Naive thymus-derived CD8-positive, alpha-beta T cell (primary cell): Measurements from ENCODE around the gene NHP2. TPM values are rescaled to one million over a fixed set of nuclear protein-coding genes. Genes with fewer than 3 reads are reported as not detected.

ENCODE experiments used
- ATAC-seq, 2 donors: fragments of 150-1000 bp; cut with Tn5 transposase in 1 of 2; sonication (Bioruptor Pico), chemical (Tn5 transposase) in 1 of 2; 1 replicate in 1 of 2; 2 replicates in 1 of 2; pipeline ENCODE4 v1.10.0; 2021; ENCODE audit warnings: mild to moderate bottlenecking in 2 of 2, moderate library complexity in 2 of 2
- POLR2A ChIA-PET: fragments of 350-600 bp; sonication (Branson Sonifier 250); formaldehyde crosslinking; loops from one replicate; lab custom pipeline; 2021; ENCODE audit warnings: antibody characterized with exemption; lab: Charles Lee
- DNase-seq, 10 donors: peaks; one replicate each; pipeline versions ENCODE4 v3.0.0 to v3.0.0-alpha.2; 2020 to 2022
- H3K27ac Mint-ChIP-seq, 10 donors: one replicate each; pipeline ENCODE4 v1.8.0; 2020 to 2022; ENCODE audit warnings: mild to moderate bottlenecking in 10 of 10, mixed read lengths in 10 of 10, moderate library complexity in 4 of 10, inconsistent platforms in 1 of 10
- H3K27me3 Mint-ChIP-seq, 5 donors: one replicate each; pipeline ENCODE4 v1.8.0; 2021 to 2022; ENCODE audit warnings: mixed read lengths in 5 of 5
- H3K36me3 Mint-ChIP-seq, 3 donors: one replicate each; pipeline ENCODE4 v1.8.0; 2020 to 2022; ENCODE audit warnings: mixed read lengths in 3 of 3, mild to moderate bottlenecking in 2 of 3, inconsistent platforms in 1 of 3
- H3K4me1 Mint-ChIP-seq, 4 donors: one replicate each; pipeline ENCODE4 v1.8.0; 2021 to 2022; ENCODE audit warnings: mixed read lengths in 4 of 4
- H3K4me3 Mint-ChIP-seq, 10 donors: one replicate each; pipeline ENCODE4 v1.8.0; 2020 to 2022; ENCODE audit warnings: mild to moderate bottlenecking in 10 of 10, mixed read lengths in 10 of 10, moderate library complexity in 6 of 10, inconsistent platforms in 1 of 10
- H3K9me3 Mint-ChIP-seq, 9 donors: one replicate each; pipeline ENCODE4 v1.8.0; 2020 to 2022; ENCODE audit warnings: mixed read lengths in 9 of 9, mild to moderate bottlenecking in 3 of 9, inconsistent platforms in 1 of 9, moderate library complexity in 1 of 9
- polyA plus RNA-seq, 3 donors: library from polyadenylated mRNA; unstranded; fragments of 300-500 nt; fragmentation: Illumina TruSeq; gene quantifications; one replicate each; pipeline ENCODE4 v1.2.3, GENCODE V29; 2021
- total RNA-seq, 8 experiments: library from RNA in 2 of 8; stranded (reverse) in 2 of 8; gene quantifications; one replicate each; pipeline ENCODE4 v1.2.3 and lab custom pipeline; 2021 to 2026

NHP2 gene
- total and polyA plus RNA-seq, 5 experiments from 2014 or later = 79.3 to 276 (median 238) TPM

GRCh38 chr5:178170455-178170854 is 16.8 kb upstream of the NHP2 start:
- POLR2A ChIA-PET = no interaction called here
- H3K4me1 Mint-ChIP-seq = no peaks in the 10 kb centered on the region
- no peak for DNase-seq
- H3K27me3 Mint-ChIP-seq = peaks cover 0 to 1% (median 0%) of the 10 kb centered on the region in 5 donors
- H3K4me3 Mint-ChIP-seq = no peak overlapping the region
- H3K27ac Mint-ChIP-seq = peak overlapping the region in 1 of 10 donors; percentile 29
- ATAC-seq = no peak
- H3K9me3 Mint-ChIP-seq = no peaks in the 10 kb centered on the region
- H3K36me3 Mint-ChIP-seq = no peaks in the 10 kb centered on the region

GRCh38 chr5:178165581-178165980 is 11.9 kb upstream of the NHP2 start:
- Mint-ChIP-seq H3K4me1 (peaks cover 6 to 11% (median 7%) of the 10 kb centered on the region in 4 donors), H3K27me3 (peaks cover 0 to 17% (median 5%) of the 10 kb centered on the region in 5 donors)
- ATAC-seq = no peak

GRCh38 chr5:178163772-178164735 is 10.4 kb upstream of the NHP2 start:
- DNase-seq (peak; percentile 84 to 97 (median 92)), ATAC-seq (peak; percentile 99 to 100)
- Mint-ChIP-seq H3K27ac (peak overlapping the region in 2 of 10 donors; percentile 21 to 40), H3K27me3 (peaks cover 0 to 17% (median 5%) of the 10 kb centered on the region in 5 donors), H3K9me3 (no peaks in the 10 kb centered on the region), H3K36me3 (no peaks in the 10 kb centered on the region), H3K4me3 (peak overlapping the region in 6 of 10 donors; percentile 21 to 65 (median 46)), H3K4me1 (peaks cover 6 to 11% (median 7%) of the 10 kb centered on the region in 4 donors)
- POLR2A ChIA-PET = interaction anchor here (0.7 kb wide), 1 partner anchor 46 kb away, joined by 3 read pairs; no protein-coding TSS in a partner anchor

More at GRCh38 chr5:178165581-178165980, 11.9 kb upstream of the NHP2 start:
- Mint-ChIP-seq H3K27ac (peak overlapping the region in 1 of 10 donors; percentile 77), H3K9me3 (no peaks in the 10 kb centered on the region), H3K36me3 (no peaks in the 10 kb centered on the region), H3K4me3 (no peak overlapping the region)
- POLR2A ChIA-PET = no interaction called here
- no peak for DNase-seq

- POLR2A ChIA-PET = interaction anchor here (0.9 to 1.6 kb wide), 2 partner anchors 86 to 88 kb away, joined by 3 to 7 read pairs; no protein-coding TSS in a partner anchor
- H3K4me1 Mint-ChIP-seq = peaks cover 6 to 11% (median 7%) of the 10 kb centered on the region in 4 donors
- DNase-seq = no peak
- H3K36me3 Mint-ChIP-seq = no peaks in the 10 kb centered on the region
- no peak for ATAC-seq
- H3K27me3 Mint-ChIP-seq = peaks cover 0 to 17% (median 5%) of the 10 kb centered on the region in 5 donors
- H3K9me3 Mint-ChIP-seq = no peaks in the 10 kb centered on the region
- H3K4me3 Mint-ChIP-seq = peak overlapping the region in 1 of 10 donors; percentile 14
- no peak overlapping the region for H3K27ac Mint-ChIP-seq
Observed at GRCh38 chr5:178162481-178162880, 8.8 kb upstream of the NHP2 start.

- POLR2A ChIA-PET = no interaction called here
- H3K9me3 Mint-ChIP-seq = no peaks in the 10 kb centered on the region
- H3K27me3 Mint-ChIP-seq = peaks cover 0 to 15% (median 4%) of the 10 kb centered on the region in 5 donors
- H3K27ac Mint-ChIP-seq = no peak overlapping the region
- ATAC-seq = no peak
- H3K4me3 Mint-ChIP-seq = no peak overlapping the region
- no peaks in the 10 kb centered on the region for H3K36me3 Mint-ChIP-seq
- no peak for DNase-seq
- peaks cover 6 to 11% (median 7%) of the 10 kb centered on the region in 4 donors for H3K4me1 Mint-ChIP-seq
Observed at GRCh38 chr5:178160176-178160575, 6.5 kb upstream of the NHP2 start.

GRCh38 chr5:178155065-178155464 is 1.4 kb upstream of the NHP2 start:
- Mint-ChIP-seq H3K27ac (peak overlapping the region in 2 of 10 donors; percentile 3 to 67), H3K36me3 (peaks cover 0 to 16% (median 0%) of the 10 kb centered on the region in 3 donors), H3K9me3 (no peaks in the 10 kb centered on the region), H3K4me1 (peaks cover 11 to 41% (median 36%) of the 10 kb centered on the region in 4 donors), H3K27me3 (no peaks in the 10 kb centered on the region), H3K4me3 (peak overlapping the region in 5 of 10 donors; percentile 25 to 98 (median 56))
- POLR2A ChIA-PET = interaction anchor here (0.6 to 0.9 kb wide), 2 partner anchors 12 to 839 kb away, joined by 3 read pairs; no protein-coding TSS in a partner anchor
- ATAC-seq (no peak), DNase-seq (no peak)

- peaks cover 0 to 39% (median 0%) of the 10 kb centered on the region in 3 donors for H3K36me3 Mint-ChIP-seq
- H3K27ac Mint-ChIP-seq = peak overlapping the region; percentile 56 to 97 (median 92)
- peaks cover 14 to 46% (median 41%) of the 10 kb centered on the region in 4 donors for H3K4me1 Mint-ChIP-seq
- peak overlapping the region; percentile 88 to 98 (median 97) for H3K4me3 Mint-ChIP-seq
- no peaks in the 10 kb centered on the region for H3K9me3 Mint-ChIP-seq
- POLR2A ChIA-PET = interaction anchor here (0.5 to 1.8 kb wide), 10 partner anchors 9 to 561 kb away, joined by 3 to 11 read pairs (median 4); partner anchors contain the start of genes HNRNPAB, RMND5B and TMED9
- no peak for DNase-seq
- ATAC-seq = no peak
- H3K27me3 Mint-ChIP-seq = no peaks in the 10 kb centered on the region
Observed at GRCh38 chr5:178152491-178153444, 917 bp downstream of the NHP2 start.

- Mint-ChIP-seq H3K27ac (peak overlapping the region in 9 of 10 donors; percentile 29 to 86 (median 73)), H3K36me3 (peaks cover 0 to 52% (median 0%) of the 10 kb centered on the region in 3 donors), H3K4me1 (peaks cover 14 to 48% (median 42%) of the 10 kb centered on the region in 4 donors), H3K27me3 (no peaks in the 10 kb centered on the region), H3K9me3 (no peaks in the 10 kb centered on the region), H3K4me3 (peak overlapping the region in 6 of 10 donors; percentile 26 to 97 (median 66))
- DNase-seq (no peak), ATAC-seq (no peak)
- POLR2A ChIA-PET = no interaction called here
Observed at GRCh38 chr5:178150977-178151734, 2.5 kb downstream of the NHP2 start.

- no peak for DNase-seq
- ATAC-seq = no peak
- POLR2A ChIA-PET = interaction anchor here (2.1 kb wide), 1 partner anchor 74 kb away, joined by 10 read pairs; no protein-coding TSS in a partner anchor
- Mint-ChIP-seq H3K27ac (peak overlapping the region in 6 of 10 donors; percentile 16 to 69 (median 52)), H3K4me3 (no peak overlapping the region), H3K9me3 (no peaks in the 10 kb centered on the region), H3K4me1 (peaks cover 14 to 51% (median 39%) of the 10 kb centered on the region in 4 donors), H3K36me3 (peaks cover 0 to 66% (median 0%) of the 10 kb centered on the region in 3 donors), H3K27me3 (no peaks in the 10 kb centered on the region)
Observed at GRCh38 chr5:178149199-178149932, 4.3 kb downstream of the NHP2 start.

GRCh38 chr5:178147406-178147805 is 6.3 kb downstream of the NHP2 start:
- Mint-ChIP-seq H3K9me3 (no peaks in the 10 kb centered on the region), H3K4me1 (peaks cover 10 to 36% (median 23%) of the 10 kb centered on the region in 4 donors), H3K4me3 (no peak overlapping the region), H3K36me3 (peaks cover 0 to 84% (median 2%) of the 10 kb centered on the region in 3 donors), H3K27ac (peak overlapping the region in 2 of 10 donors; percentile 37 to 57), H3K27me3 (no peaks in the 10 kb centered on the region)
- POLR2A ChIA-PET = interaction anchor here (2.1 kb wide), 1 partner anchor 72 kb away, joined by 10 read pairs; no protein-coding TSS in a partner anchor
- ATAC-seq (no peak), DNase-seq (no peak)
